GM12892 (cell line): ENCODE results near the gene CBFA2T3.

Source experiments
- POLR2A ChIP-seq: IDR thresholded peaks from 2 replicates; pipeline ENCODE4 v1.6.1; 2011; ENCODE audit warnings: low read depth, low read length, control low read depth
- POLR2AphosphoS5 ChIP-seq: IDR thresholded peaks from 2 replicates; pipeline ENCODE4 v1.6.1; 2011; ENCODE audit warnings: low read depth, low read length, control low read depth
- TAF1 ChIP-seq: IDR thresholded peaks from 2 replicates; pipeline ENCODE4 v1.6.1; 2011; ENCODE audit warnings: low read depth, mild to moderate bottlenecking, control low read depth, low read length, borderline replicate concordance

- TF ChIP-seq POLR2A: no peak
- TF ChIP-seq TAF1: no peak
- TF ChIP-seq POLR2AphosphoS5: no peak
Measured at GRCh38 chr16:89023621-89024511, 46.9 kb upstream of the CBFA2T3 start.
